CD1c-positive myeloid dendritic cell (primary cell): ENCODE data around the gene IGHMBP2.

ENCODE experiments used
- DNase-seq: peaks from one replicate; pipeline ENCODE4 v3.0.0-alpha.2; 2016; ENCODE audit errors: extremely low spot score

IGHMBP2 gene

DNA sequence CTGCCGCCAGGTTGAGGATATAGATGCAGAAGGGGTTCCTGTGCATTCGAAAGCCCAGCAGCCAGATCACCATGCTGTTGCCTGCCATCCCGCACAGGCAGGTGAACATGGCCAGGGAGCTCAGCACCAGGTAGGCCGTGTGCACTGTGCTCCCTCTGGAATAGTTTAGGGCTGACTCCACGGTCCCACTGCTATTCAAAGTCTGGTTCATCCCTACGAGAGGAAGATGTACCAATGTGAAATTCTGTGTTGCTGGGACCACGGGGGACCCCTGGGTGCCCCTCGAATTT is 77.0 kb downstream of the IGHMBP2 start, which contains the start of gene MRGPRD:
MRGPRD (minus strand) TSS at position 211 of the 290 bp plus-strand sequence; CDS start at position 211, 0 bp downstream.
- no peak for DNase-seq

DNA sequence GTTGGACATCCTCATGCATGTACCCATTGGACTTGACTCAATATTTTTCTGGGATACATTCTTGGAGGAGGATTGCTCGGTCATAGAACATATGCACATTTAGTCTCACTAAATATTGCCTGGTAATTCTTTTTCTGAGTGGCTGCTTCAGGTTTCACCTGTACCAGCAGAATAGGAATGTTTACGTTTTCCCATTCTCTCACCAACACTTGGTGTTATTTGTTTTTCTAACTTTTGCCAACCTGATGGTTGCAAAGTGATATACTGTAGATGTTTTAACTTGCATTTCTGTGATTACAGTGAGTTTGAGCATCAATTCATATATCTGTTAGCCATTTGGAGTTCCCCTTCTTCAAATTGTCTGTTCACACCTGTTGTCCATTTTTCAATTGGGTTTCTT is 78.4 kb downstream of the IGHMBP2 start:
- no peak for DNase-seq

DNA sequence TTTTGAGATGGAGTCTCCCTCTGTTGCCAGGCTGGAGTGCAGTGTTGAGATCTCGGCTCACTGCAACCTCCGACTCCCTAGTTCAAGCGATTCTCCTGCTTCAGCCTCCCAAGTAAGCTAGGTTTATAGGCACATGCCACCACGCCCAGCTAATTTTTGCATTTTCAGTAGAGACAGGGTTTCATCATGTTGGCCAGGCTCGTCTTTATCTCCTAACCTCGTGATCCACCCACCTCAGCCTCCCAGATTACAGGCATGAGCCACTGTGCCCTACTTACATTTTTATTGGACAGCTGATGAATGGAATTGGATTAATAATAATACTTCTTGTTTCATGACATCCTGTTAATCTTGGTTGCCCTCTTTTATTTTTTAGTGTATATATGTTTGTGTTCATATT is 80.1 kb downstream of the IGHMBP2 start:
- DNase-seq, result no peak

DNA sequence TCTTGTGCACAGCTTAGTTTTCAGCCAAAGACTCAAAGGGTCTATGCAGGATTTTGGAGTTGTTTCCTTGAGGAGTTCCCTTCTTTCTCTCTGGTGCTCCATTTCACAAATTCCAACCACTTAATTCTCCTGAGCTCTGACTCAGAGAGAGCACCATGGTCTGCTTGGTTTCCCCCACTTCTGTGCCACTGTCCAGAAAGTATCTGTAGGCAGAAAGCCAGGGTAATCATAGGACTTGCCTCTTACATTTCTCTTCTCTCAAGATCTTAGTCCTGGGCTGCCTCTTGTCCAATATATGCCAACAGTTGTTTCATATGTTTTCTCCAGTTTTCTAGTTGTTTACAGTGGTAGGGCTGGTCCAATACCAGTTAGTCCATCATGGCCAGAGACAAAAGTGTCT is 83.5 kb downstream of the IGHMBP2 start:
- no peak for DNase-seq

DNA sequence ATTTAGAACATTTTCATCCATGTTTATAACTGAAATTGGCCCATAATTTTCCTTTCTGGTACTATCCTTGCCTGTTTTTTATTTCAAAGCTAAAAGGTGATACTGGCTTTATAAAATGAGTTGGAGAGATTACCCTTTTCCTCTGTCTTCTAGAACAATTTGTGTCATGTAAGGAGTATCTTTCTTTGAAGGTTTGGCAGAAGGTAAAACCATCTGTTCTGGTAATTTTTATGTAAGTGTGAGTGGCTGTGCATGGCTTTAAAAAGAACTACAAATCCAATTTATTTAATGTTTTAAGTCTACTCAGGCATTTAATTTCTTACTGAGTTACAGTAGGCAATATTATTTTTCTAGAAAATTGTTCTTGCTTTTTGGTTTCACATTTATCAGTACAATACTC is 84.8 kb downstream of the IGHMBP2 start:
- DNase-seq, result no peak
